Lung (tissue), 12 donors: Measurements from ENCODE around the gene RANBP1. TPM values are rescaled to one million over a fixed set of nuclear protein-coding genes. Genes with fewer than 3 reads are reported as not detected.

Source experiments
- ATAC-seq: fragments of 200-7000 bp; cut with Tn5 transposase; one replicate; pipeline ENCODE4 v1.9.1; 2020; ENCODE audit warnings: moderate number of reproducible peaks; ENCODE audit not compliant: insufficient read depth, low FRiP score
- DNase-seq, 3 donors: peaks; one replicate each; pipeline ENCODE4 v3.0.0-alpha.2; 2013 to 2017
- H3K27ac ChIP-seq, 2 donors: one replicate each; pipeline ENCODE4 v1.5.1; 2013; ENCODE audit warnings: mild to moderate bottlenecking in 2 of 2, moderate library complexity in 2 of 2, control low read depth in 1 of 2, inconsistent platforms in 1 of 2, low read depth in 1 of 2, low read length in 1 of 2
- H3K27me3 ChIP-seq, 3 donors: one replicate each; pipeline ENCODE4 v1.5.1; 2013; ENCODE audit warnings: low read length in 2 of 3; ENCODE audit not compliant: control insufficient read depth in 3 of 3, insufficient read depth in 3 of 3
- H3K36me3 ChIP-seq, 4 donors: one replicate each; pipeline ENCODE4 v1.5.1; 2013; ENCODE audit warnings: low read length in 4 of 4, mild to moderate bottlenecking in 1 of 4, moderate library complexity in 1 of 4; ENCODE audit not compliant: control insufficient read depth in 4 of 4, insufficient read depth in 4 of 4
- H3K4me1 ChIP-seq, 5 donors: one replicate each; pipeline ENCODE4 v1.5.1; 2013; ENCODE audit warnings: low read length in 5 of 5, mild to moderate bottlenecking in 2 of 5, moderate library complexity in 1 of 5; ENCODE audit not compliant: control insufficient read depth in 5 of 5, insufficient read depth in 5 of 5
- H3K4me3 ChIP-seq: one replicate; pipeline ENCODE4 v1.5.1; 2013; ENCODE audit warnings: mild to moderate bottlenecking, control low read depth, moderate library complexity
- H3K9ac ChIP-seq, 2 donors: one replicate each; pipeline ENCODE4 v1.5.1; 2013; ENCODE audit warnings: low read length in 2 of 2, control low read depth in 1 of 2; ENCODE audit not compliant: insufficient read depth in 1 of 2
- H3K9me3 ChIP-seq, 4 donors: one replicate each; pipeline ENCODE4 v1.5.1; 2013; ENCODE audit warnings: low read length in 3 of 4, mild to moderate bottlenecking in 1 of 4, moderate library complexity in 1 of 4; ENCODE audit not compliant: control insufficient read depth in 4 of 4, insufficient read depth in 3 of 4
- CTCF ChIP-seq: IDR thresholded peaks from 2 replicates; pipeline ENCODE4 v1.5.1; 2012; ENCODE audit warnings: mild to moderate bottlenecking; ENCODE audit errors: control extremely low read depth, extremely low read depth
- WGBS, 2 donors: extraction: QIAGEN DNeasy Blood & Tissue Kit; methylation state at CpG; one replicate each; pipeline ENCODE4 v1.1.7; 2013; 5-methylcytosine and 5-hydroxymethylcytosine counted together
- polyA plus RNA-seq, 2 donors: library from polyadenylated mRNA; stranded (reverse); fragments of 200-250 nt; gene quantifications; one replicate each; pipeline ENCODE4 v1.2.1, GENCODE V29; 2013
- total RNA-seq, 2 donors: library from RNA; depleted of rRNA in 1 of 2; stranded (reverse); fragments of >200 nt in 1 of 2; gene quantifications; one replicate each; pipeline ENCODE4 v1.2.1, GENCODE V29; 2014 to 2021
- donor health status: control.
- donor health status: control.
- donor health status: Bipolar disorder and iron deficiency.
- donor health status: healthy.
- donor health status: DM: yes; HTN: yes; CAD: no.

RANBP1 gene
- total and polyA plus RNA-seq, 4 donors: 72.9 to 119 (median 83.2) TPM

DNA sequence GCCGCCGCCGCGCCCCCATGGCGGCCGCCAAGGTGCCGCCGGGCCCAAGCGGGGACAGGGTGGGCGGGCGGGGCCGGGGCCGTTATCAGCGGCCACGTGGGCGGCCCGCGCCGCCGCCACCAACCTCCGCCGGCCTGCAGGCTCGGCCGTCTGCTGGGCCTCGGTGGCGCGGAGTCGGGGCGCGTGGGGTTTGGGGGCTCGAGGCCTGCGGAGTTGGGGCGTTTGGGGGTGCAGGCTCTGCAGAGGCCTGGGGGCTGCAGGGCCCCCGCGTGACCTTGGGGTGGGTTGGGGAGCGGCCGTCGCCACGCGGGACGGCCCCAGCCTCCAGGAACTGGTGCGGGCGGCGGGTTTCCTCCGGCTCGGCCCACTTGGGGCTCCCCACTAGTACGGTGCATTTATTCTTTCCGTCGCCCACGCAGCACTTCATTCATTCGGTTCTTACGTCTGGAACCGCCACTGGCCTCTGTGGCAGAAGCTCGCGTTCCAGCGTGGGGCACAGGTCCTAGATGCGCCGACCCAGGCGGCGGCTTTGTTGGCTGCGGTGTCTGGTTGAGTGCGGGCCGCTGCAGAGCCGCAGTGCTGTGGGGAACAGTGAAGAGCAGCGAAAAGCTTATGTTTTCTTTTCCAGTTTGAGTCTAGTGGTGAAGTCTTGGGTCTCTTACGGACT lies 1.9 kb downstream of the RANBP1 start:
- Histone ChIP-seq H3K27ac (peak overlapping the region; percentile 42 to 52), H3K27me3 (no peaks in the 10 kb centered on the region), H3K9me3 (no peaks in the 10 kb centered on the region), H3K4me1 (peaks cover 3 to 24% (median 5%) of the 10 kb centered on the region in 5 donors), H3K9ac (peak overlapping the region; percentile 63 to 68), H3K4me3 (peak overlapping the region; percentile 81), H3K36me3 (peaks cover 2 to 38% (median 18%) of the 10 kb centered on the region in 4 donors)
- 0 to 1% methylated on average over 26 to 66 of the region's 66 CpGs for WGBS, 2 donors
- ATAC-seq (no peak), DNase-seq (peak in 1 of 3 donors; percentile 13)
- TF ChIP-seq CTCF: no peak

DNA sequence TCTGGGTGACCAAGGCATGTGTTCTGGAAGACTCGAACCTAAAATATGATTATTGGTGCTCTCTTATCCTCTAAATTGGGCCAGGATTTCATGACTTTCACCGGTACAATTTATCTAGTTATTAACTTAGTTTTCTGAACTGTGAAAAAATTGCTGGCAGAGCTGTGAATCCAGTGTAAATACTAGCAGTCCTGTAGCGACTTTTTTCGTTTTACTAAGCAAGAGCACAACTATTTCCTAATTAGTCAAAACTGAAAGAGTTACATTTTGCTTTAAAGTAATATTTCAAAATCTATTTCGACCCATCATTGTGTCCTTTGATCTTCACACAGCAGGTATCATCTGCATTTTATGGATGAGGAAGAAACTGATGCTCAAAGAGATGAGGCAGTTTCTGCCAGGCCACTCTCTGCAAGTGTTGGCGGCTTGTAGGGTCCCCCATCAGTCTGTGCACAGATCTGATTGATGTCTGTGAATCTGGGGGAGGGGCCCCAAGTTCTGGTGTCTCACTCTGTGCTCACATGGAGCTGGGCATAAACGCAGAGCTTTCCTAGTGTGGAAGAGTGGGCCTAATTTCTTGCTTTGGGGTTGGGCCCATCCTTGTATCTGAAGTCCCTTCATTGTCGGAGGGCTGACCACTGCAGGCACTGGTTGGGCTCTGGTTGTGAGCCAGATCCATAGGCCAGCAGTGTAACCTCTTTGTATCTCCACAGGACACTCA lies 2.6 kb downstream of the RANBP1 start:
- Histone ChIP-seq H3K9ac (peak overlapping the region; percentile 63 to 68), H3K4me1 (peaks cover 3 to 24% (median 5%) of the 10 kb centered on the region in 5 donors), H3K27ac (no peak overlapping the region), H3K36me3 (peaks cover 2 to 33% (median 18%) of the 10 kb centered on the region in 4 donors), H3K27me3 (no peaks in the 10 kb centered on the region), H3K4me3 (peak overlapping the region; percentile 81), H3K9me3 (no peaks in the 10 kb centered on the region)
- no peak for ATAC-seq
- TF ChIP-seq CTCF: no peak
- DNase-seq: no peak
- WGBS, 2 donors: 25 to 27% methylated on average over 8 of the region's 8 CpGs

GRCh38 chr22:20121856-20122415 lies 6.0 kb downstream of the RANBP1 start:
- Histone ChIP-seq H3K36me3 (peaks cover 2 to 49% (median 15%) of the 10 kb centered on the region in 4 donors), H3K4me3 (no peak overlapping the region), H3K9ac (no peak overlapping the region), H3K27me3 (no peaks in the 10 kb centered on the region), H3K4me1 (peaks cover 3 to 12% (median 5%) of the 10 kb centered on the region in 5 donors), H3K27ac (no peak overlapping the region), H3K9me3 (no peaks in the 10 kb centered on the region)
- no peak for DNase-seq
- TF ChIP-seq CTCF: no peak
- 96% methylated on average over 22 of the region's 22 CpGs for WGBS, 2 donors
- no peak for ATAC-seq
